Bronchial epithelial cell (primary cell): ENCODE results near the gene CASK. TPM values are rescaled to one million over a fixed set of nuclear protein-coding genes. Genes with fewer than 3 reads are reported as not detected.

Experiments
- DNase-seq: peaks from one replicate; pipeline ENCODE4 v3.0.0-alpha.2; 2010; ENCODE audit warnings: low read depth
- FAIRE-seq: peaks from 2 replicates; lab custom pipeline; 2011; peaks lifted over from hg19 to GRCh38; lab: Jason Lieb, UNC
- H3K27me3 ChIP-seq: 2 replicates; pipeline ENCODE4 v1.5.1; 2011; ENCODE audit warnings: low read length; ENCODE audit not compliant: control insufficient read depth, insufficient read depth
- H3K36me3 ChIP-seq: 2 replicates; pipeline ENCODE4 v1.5.1; 2011; ENCODE audit warnings: low read length; ENCODE audit not compliant: control insufficient read depth, insufficient read depth
- H3K4me3 ChIP-seq: 2 replicates; pipeline ENCODE4 v1.5.1; 2011; ENCODE audit warnings: mild to moderate bottlenecking, low read depth, low read length, control low read depth
- CTCF ChIP-seq: IDR thresholded peaks from 2 replicates; pipeline ENCODE4 v1.5.1; 2011; ENCODE audit warnings: mild to moderate bottlenecking, moderate library complexity, low read length, control low read depth, inconsistent platforms; ENCODE audit not compliant: insufficient read depth, severe bottlenecking
- total RNA-seq: library from RNA; depleted of rRNA; stranded (reverse); fragments of >200 nt; gene quantifications from 2 replicates; pipeline ENCODE4 v1.2.1, GENCODE V29; 2014

The CASK gene
- total RNA-seq, 1 donor from 2014 or later = 141 TPM

DNA sequence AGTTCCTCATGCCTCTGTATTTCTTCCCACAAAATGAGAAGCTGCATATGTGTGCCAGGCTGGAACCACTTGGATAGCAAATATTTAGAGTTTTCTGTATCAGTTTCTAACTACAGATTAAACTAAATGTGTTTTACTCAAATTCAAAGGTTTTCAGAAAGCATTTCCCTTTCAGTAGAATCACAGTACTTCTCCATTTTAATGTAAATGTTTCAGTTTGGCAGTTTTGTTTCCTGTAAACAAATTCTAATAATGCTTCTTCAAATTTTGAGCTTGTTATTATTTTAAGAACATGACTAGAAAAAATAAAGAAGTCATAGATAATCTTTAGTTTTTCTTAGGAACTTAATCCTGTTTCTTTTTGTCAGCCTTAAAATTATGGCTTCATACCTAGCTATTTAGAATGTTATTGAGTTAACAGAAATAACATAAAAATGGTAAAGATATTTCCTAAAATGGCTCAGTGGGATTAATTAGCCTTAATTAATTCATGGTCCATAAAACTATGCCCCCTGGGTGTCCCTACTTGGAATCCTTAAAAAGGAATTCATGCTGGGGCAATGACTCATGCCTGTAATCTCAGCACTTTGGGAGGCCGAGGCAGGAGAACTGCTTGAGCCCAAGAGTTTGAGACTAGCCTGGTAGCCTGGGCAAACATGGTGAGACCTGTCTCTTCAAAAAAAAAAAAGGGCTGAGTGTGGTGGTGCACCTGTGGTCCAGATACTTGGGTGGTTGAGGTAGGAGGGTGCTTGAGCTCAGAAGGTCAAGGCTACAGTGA is 318.4 kb downstream of the CASK start:
- DNase-seq (no peak), FAIRE-seq (no peak)
- no peak overlapping the region for H3K4me3 ChIP-seq
- H3K36me3 ChIP-seq = no peaks in the 10 kb centered on the region
- TF ChIP-seq CTCF = no peak
- no peaks in the 10 kb centered on the region for H3K27me3 ChIP-seq

DNA sequence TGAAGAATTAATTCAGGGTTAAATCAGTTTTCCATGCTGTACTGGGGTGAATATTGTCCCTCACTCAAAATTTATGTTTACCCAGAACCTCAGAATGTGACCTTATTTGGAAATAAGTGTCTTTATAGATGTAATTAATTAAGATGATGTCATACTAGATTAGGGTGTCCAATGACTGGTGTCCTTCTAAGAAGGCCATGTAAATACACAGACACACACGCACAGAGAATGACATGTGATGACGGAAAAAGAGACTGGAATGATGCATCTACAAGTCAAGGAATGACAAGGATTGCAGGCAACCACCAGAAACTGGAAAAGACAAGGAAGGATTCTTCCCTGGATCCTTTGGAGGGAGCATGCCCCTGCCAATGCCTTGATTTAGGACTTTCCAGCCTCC is 319.2 kb downstream of the CASK start:
- no peak for DNase-seq
- FAIRE-seq = no peak
- no peak for TF ChIP-seq CTCF
- no peak overlapping the region for H3K4me3 ChIP-seq
- no peaks in the 10 kb centered on the region for H3K36me3 ChIP-seq
- H3K27me3 ChIP-seq = no peaks in the 10 kb centered on the region

- Histone ChIP-seq H3K4me3 (no peak overlapping the region), H3K36me3 (no peaks in the 10 kb centered on the region), H3K27me3 (no peaks in the 10 kb centered on the region)
- FAIRE-seq (no peak), DNase-seq (no peak)
- no peak for TF ChIP-seq CTCF
Measured at GRCh38 chrX:41603596-41603995, 319.8 kb downstream of the CASK start.

- FAIRE-seq (no peak), DNase-seq (no peak)
- no peak overlapping the region for H3K4me3 ChIP-seq
- no peak for TF ChIP-seq CTCF
- no peaks in the 10 kb centered on the region for H3K36me3 ChIP-seq
- no peaks in the 10 kb centered on the region for H3K27me3 ChIP-seq
Measured at GRCh38 chrX:41602816-41603345, 320.5 kb downstream of the CASK start.

DNA sequence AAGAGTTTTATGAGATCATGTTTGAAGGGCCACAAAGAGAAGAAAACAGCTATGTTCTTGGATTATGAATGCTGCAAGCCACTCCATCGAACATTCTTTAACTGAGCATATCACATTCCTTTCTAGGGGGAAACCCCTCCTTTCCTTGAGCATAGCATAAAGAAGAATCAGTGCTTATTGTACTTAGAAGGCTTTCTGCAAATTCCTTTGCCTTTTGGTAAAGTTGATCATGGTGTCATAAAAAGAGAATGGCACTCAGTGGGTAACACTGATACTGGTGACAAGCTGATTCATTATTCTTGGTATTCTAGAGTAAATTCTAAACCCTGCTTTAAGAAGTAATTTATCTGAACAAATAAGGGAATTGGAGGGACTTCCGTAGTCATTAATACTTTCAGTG is 323.1 kb downstream of the CASK start:
- DNase-seq = no peak
- H3K4me3 ChIP-seq = no peak overlapping the region
- no peak for TF ChIP-seq CTCF

More for the DNA sequence above, 323.1 kb downstream of the CASK start:
- Histone ChIP-seq H3K27me3 (no peaks in the 10 kb centered on the region), H3K36me3 (no peaks in the 10 kb centered on the region)
- FAIRE-seq = no peak
